Measurements from ENCODE around the gene TNS4.

DNA sequence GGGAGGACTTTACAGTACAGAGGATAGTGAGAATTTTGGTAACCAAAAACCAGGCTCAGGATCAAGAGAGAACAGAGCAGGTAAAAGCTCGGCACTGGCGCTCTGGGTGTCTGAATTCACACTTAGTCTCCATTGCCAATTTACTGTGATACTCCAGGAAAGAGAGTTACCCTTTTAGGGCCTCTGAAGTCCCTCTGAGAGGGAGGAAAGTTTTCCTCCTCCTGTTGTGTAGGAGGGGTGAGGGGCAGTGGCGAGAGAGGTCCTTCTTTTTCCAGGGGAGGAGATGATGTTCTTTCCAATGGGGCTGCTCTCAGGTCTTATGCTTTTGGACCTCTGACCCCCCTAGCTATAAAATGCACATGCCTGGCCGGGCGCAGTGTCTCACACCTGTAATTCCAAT lies 5.4 kb upstream of the TNS4 start:
- TF ChIP-seq, protein P1, sequence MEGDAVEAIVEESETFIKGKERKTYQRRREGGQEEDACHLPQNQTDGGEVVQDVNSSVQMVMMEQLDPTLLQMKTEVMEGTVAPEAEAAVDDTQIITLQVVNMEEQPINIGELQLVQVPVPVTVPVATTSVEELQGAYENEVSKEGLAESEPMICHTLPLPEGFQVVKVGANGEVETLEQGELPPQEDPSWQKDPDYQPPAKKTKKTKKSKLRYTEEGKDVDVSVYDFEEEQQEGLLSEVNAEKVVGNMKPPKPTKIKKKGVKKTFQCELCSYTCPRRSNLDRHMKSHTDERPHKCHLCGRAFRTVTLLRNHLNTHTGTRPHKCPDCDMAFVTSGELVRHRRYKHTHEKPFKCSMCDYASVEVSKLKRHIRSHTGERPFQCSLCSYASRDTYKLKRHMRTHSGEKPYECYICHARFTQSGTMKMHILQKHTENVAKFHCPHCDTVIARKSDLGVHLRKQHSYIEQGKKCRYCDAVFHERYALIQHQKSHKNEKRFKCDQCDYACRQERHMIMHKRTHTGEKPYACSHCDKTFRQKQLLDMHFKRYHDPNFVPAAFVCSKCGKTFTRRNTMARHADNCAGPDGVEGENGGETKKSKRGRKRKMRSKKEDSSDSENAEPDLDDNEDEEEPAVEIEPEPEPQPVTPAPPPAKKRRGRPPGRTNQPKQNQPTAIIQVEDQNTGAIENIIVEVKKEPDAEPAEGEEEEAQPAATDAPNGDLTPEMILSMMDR (IDR thresholded peaks at IDR 0.05) = no peak
- no peak for TF ChIP-seq EZH2 (IDR thresholded peaks at IDR 0.05; ENCODE audit: borderline replicate concordance, insufficient read depth, low read depth, low read length, poor library complexity, severe bottlenecking)

All from B cell (primary cell).